H1 (cell line): ENCODE measurements around the gene CTNNA3. TPM values are rescaled to one million over a fixed set of nuclear protein-coding genes. Genes with fewer than 3 reads are reported as not detected.

Source experiments
- CTCF ChIA-PET: fragments of 300-600 bp; sonication (Branson Sonifier 250); formaldehyde crosslinking; loops from one replicate; lab custom pipeline; 2021; ENCODE audit not compliant: partially characterized antibody; lab: Charles Lee
- POLR2A ChIA-PET: fragments of 300-600 bp; sonication (Branson Sonifier 250); formaldehyde crosslinking; loops from one replicate; lab custom pipeline; 2021; ENCODE audit warnings: inconsistent platforms; ENCODE audit not compliant: partially characterized antibody; lab: Charles Lee
- DNase-seq, 2 experiments: peaks; one replicate each; pipeline versions ENCODE4 v3.0.0 to v3.0.0-alpha.2; 2010 to 2022; ENCODE audit warnings: low spot score in 2 of 2, low read depth in 1 of 2, mixed read lengths in 1 of 2
- FAIRE-seq: peaks from 2 replicates; lab custom pipeline; 2011; peaks lifted over from hg19 to GRCh38; lab: Jason Lieb, UNC
- H2AFZ ChIP-seq: 2 replicates; pipeline ENCODE4 v1.8.1; 2012; ENCODE audit warnings: low read length, inconsistent platforms
- H2AK5ac ChIP-seq: 2 replicates; pipeline ENCODE4 v1.6.1; 2013; ENCODE audit warnings: low read depth, low read length
- H2BK120ac ChIP-seq: replicated peaks from 2 replicates; pipeline ENCODE3; 2013; ENCODE audit warnings: low read depth, low read length, inconsistent platforms
- H2BK12ac ChIP-seq: 2 replicates; pipeline ENCODE4 v1.6.1; 2013; ENCODE audit warnings: low read depth, low read length
- H2BK15ac ChIP-seq: 2 replicates; pipeline ENCODE4 v1.6.1; 2013; ENCODE audit warnings: low read length
- H2BK20ac ChIP-seq: 2 replicates; pipeline ENCODE4 v1.6.1; 2013; ENCODE audit warnings: low read length
- H2BK5ac ChIP-seq: 2 replicates; pipeline ENCODE4 v1.6.1; 2013; ENCODE audit warnings: low read depth, low read length
- H3K14ac ChIP-seq: 2 replicates; pipeline ENCODE4 v1.6.1; 2013; ENCODE audit warnings: inconsistent platforms; ENCODE audit not compliant: insufficient read length
- H3K18ac ChIP-seq: 2 replicates; pipeline ENCODE4 v1.6.1; 2013; ENCODE audit warnings: low read length; ENCODE audit errors: extremely low read depth
- H3K23ac ChIP-seq: 2 replicates; pipeline ENCODE4 v1.6.1; 2013; ENCODE audit warnings: inconsistent platforms; ENCODE audit not compliant: insufficient read length
- H3K23me2 ChIP-seq: 2 replicates; pipeline ENCODE4 v1.6.1; 2013; ENCODE audit warnings: low read depth, low read length
- H3K27ac ChIP-seq: 2 replicates; pipeline ENCODE4 v1.6.1; 2011; ENCODE audit warnings: low read depth, low read length, inconsistent platforms
- H3K27me3 ChIP-seq, 4 experiments: replicated peaks in 1 of 4; 1 replicate in 1 of 4; 2 replicates in 3 of 4; pipeline versions ENCODE4 v1.6.1 to v1.8.1; 2011 to 2013; ENCODE audit warnings: low read length in 3 of 4, mild to moderate bottlenecking in 3 of 4, inconsistent platforms in 2 of 4, mixed read lengths in 2 of 4, moderate library complexity in 1 of 4; ENCODE audit not compliant: control insufficient read depth in 3 of 4, insufficient read depth in 3 of 4; ENCODE audit errors: extremely low read depth in 1 of 4
- H3K36me3 ChIP-seq, 4 experiments: 2 replicates each; pipeline versions ENCODE4 v1.6.1 to v1.8.1; 2011 to 2013; ENCODE audit warnings: mild to moderate bottlenecking in 4 of 4, low read length in 3 of 4, moderate library complexity in 2 of 4, control low read depth in 1 of 4, inconsistent platforms in 1 of 4; ENCODE audit not compliant: insufficient read depth in 4 of 4, control insufficient read depth in 2 of 4
- H3K4ac ChIP-seq: replicated peaks from 2 replicates; pipeline ENCODE3; 2013; ENCODE audit warnings: low read length, low read depth, mixed read lengths, inconsistent platforms; ENCODE audit not compliant: insufficient read length
- H3K4me1 ChIP-seq, 4 experiments: replicated peaks in 1 of 4; 1 replicate in 1 of 4; 2 replicates in 3 of 4; pipeline versions ENCODE4 v1.6.1 to v1.8.1; 2011 to 2013; ENCODE audit warnings: low read length in 3 of 4, inconsistent platforms in 2 of 4, mixed read lengths in 1 of 4; ENCODE audit not compliant: insufficient read depth in 4 of 4, control insufficient read depth in 3 of 4
- H3K4me2 ChIP-seq, 2 experiments: 2 replicates each; pipeline versions ENCODE4 v1.6.1 to v1.8.1; 2011 to 2013; ENCODE audit warnings: low read depth in 2 of 2, low read length in 2 of 2, control low read depth in 1 of 2, inconsistent platforms in 1 of 2, mild to moderate bottlenecking in 1 of 2; ENCODE audit not compliant: insufficient read depth in 1 of 2
- H3K4me3 ChIP-seq, 4 experiments: fragments of 200-600, 300-600 bp in 1 of 4; sonication (generic), shearing (Covaris generic), sonication (Bioruptor Twin) in 1 of 4; 2 replicates each; pipeline versions ENCODE4 v1.5.1 to v1.8.1; 2011 to 2016; ENCODE audit warnings: low read length in 4 of 4, low read depth in 3 of 4, control low read depth in 2 of 4, inconsistent platforms in 2 of 4, mild to moderate bottlenecking in 2 of 4, mixed read lengths in 1 of 4, moderate library complexity in 1 of 4; ENCODE audit not compliant: insufficient read depth in 2 of 4; ENCODE audit errors: extremely low read depth in 1 of 4
- H3K56ac ChIP-seq: replicated peaks from 2 replicates; pipeline ENCODE3; 2013; ENCODE audit warnings: low read depth, mild to moderate bottlenecking, mixed read lengths, low read length, inconsistent platforms; ENCODE audit not compliant: insufficient read length
- H3K79me1 ChIP-seq: 2 replicates; pipeline ENCODE4 v1.6.1; 2013; ENCODE audit warnings: low read depth, low read length, control low read depth
- H3K79me2 ChIP-seq, 2 experiments: 2 replicates each; pipeline versions ENCODE4 v1.6.1 to v1.8.1; 2012 to 2013; ENCODE audit warnings: low read length in 2 of 2, mild to moderate bottlenecking in 2 of 2, inconsistent platforms in 1 of 2; ENCODE audit not compliant: insufficient read depth in 2 of 2, control insufficient read depth in 1 of 2
- H3K9ac ChIP-seq, 4 experiments: replicated peaks in 1 of 4; 1 replicate in 1 of 4; 2 replicates in 3 of 4; pipeline versions ENCODE4 v1.6.1 to v1.8.1; 2011 to 2013; ENCODE audit warnings: low read depth in 3 of 4, low read length in 3 of 4, control low read depth in 2 of 4, mild to moderate bottlenecking in 2 of 4, moderate library complexity in 2 of 4, inconsistent platforms in 1 of 4; ENCODE audit errors: extremely low read depth in 1 of 4
- H3K9me3 ChIP-seq, 2 experiments: 2 replicates each; pipeline versions ENCODE4 v1.6.1 to v1.8.1; 2012 to 2013; ENCODE audit warnings: mild to moderate bottlenecking in 2 of 2, moderate library complexity in 2 of 2, control low read depth in 1 of 2, inconsistent platforms in 1 of 2, low read depth in 1 of 2, low read length in 1 of 2, mixed read lengths in 1 of 2; ENCODE audit not compliant: insufficient read depth in 2 of 2
- H4K20me1 ChIP-seq, 2 experiments: replicated peaks in 1 of 2; 2 replicates each; pipeline versions ENCODE3 to v1.8.1; 2011 to 2013; ENCODE audit warnings: inconsistent platforms in 2 of 2, low read length in 2 of 2, mild to moderate bottlenecking in 1 of 2; ENCODE audit not compliant: insufficient read depth in 2 of 2, control insufficient read depth in 1 of 2
- H4K5ac ChIP-seq: 2 replicates; pipeline ENCODE4 v1.6.1; 2013; ENCODE audit warnings: low read length, low read depth, mixed read lengths, inconsistent platforms; ENCODE audit not compliant: insufficient read length
- H4K8ac ChIP-seq: 2 replicates; pipeline ENCODE4 v1.8.0; 2013; ENCODE audit warnings: mild to moderate bottlenecking, moderate library complexity, low read length, inconsistent platforms; ENCODE audit not compliant: insufficient read depth; ENCODE audit errors: extremely low read depth
- H4K91ac ChIP-seq: replicated peaks from 2 replicates; pipeline ENCODE3; 2013; ENCODE audit warnings: low read length, mixed read lengths, inconsistent platforms; ENCODE audit not compliant: insufficient read length
- BCL11A ChIP-seq, 2 experiments: IDR thresholded peaks; one replicate each; pipeline ENCODE4 v1.6.1; 2011; ENCODE audit warnings: low read depth in 2 of 2, low read length in 2 of 2, mild to moderate bottlenecking in 2 of 2
- CBX5 ChIP-seq: fragments of 300-800, 300-1000 bp; sonication (generic); IDR thresholded peaks from 2 replicates; pipeline ENCODE4 v1.7.1; 2016; ENCODE audit warnings: antibody characterized with exemption, low read length, low read depth
- CHD1 ChIP-seq: IDR thresholded peaks from 2 replicates; pipeline ENCODE4 v1.6.1; 2012; ENCODE audit warnings: low read depth, low read length, improper control_type of control experiment
- EGR1 ChIP-seq: IDR thresholded peaks from 2 replicates; pipeline ENCODE4 v1.6.1; 2011; ENCODE audit warnings: low read depth, low read length, borderline replicate concordance
- EP300 ChIP-seq, 2 experiments: IDR thresholded peaks; 1 replicate in 1 of 2; 2 replicates in 1 of 2; pipeline ENCODE4 v1.6.1; 2011 to 2012; ENCODE audit warnings: low read depth in 2 of 2, low read length in 2 of 2, mild to moderate bottlenecking in 2 of 2, borderline replicate concordance in 1 of 2, inconsistent platforms in 1 of 2, moderate library complexity in 1 of 2
- EZH2 ChIP-seq: fragments of 200-600 bp; sonication (generic); IDR thresholded peaks from 2 replicates; pipeline ENCODE4 v1.7.1; 2012; ENCODE audit warnings: low read depth, mild to moderate bottlenecking, moderate library complexity, low read length, inconsistent platforms; ENCODE audit not compliant: severe bottlenecking
- GTF2F1 ChIP-seq: IDR thresholded peaks from 2 replicates; pipeline ENCODE4 v1.6.1; 2012; ENCODE audit warnings: low read depth, low read length, improper control_type of control experiment, borderline replicate concordance
- HDAC6 ChIP-seq: IDR thresholded peaks from one replicate; pipeline ENCODE4 v1.7.1; 2012; ENCODE audit warnings: low read depth, mild to moderate bottlenecking, inconsistent platforms, low read length, moderate library complexity
- JUN ChIP-seq: IDR thresholded peaks from 2 replicates; pipeline ENCODE4 v1.6.1; 2011; ENCODE audit warnings: low read depth, mild to moderate bottlenecking, improper control_type of control experiment, low read length
- KDM5A ChIP-seq: fragments of 200-600 bp; IDR thresholded peaks from 2 replicates; pipeline ENCODE4 v1.7.1; 2012; ENCODE audit warnings: mild to moderate bottlenecking, low read length, inconsistent platforms, mixed read lengths
- POLR2AphosphoS5 ChIP-seq: IDR thresholded peaks from 2 replicates; pipeline ENCODE4 v1.6.1; 2011; ENCODE audit warnings: low read depth, low read length
- POU5F1 ChIP-seq: IDR thresholded peaks from 2 replicates; pipeline ENCODE4 v1.6.1; 2011; ENCODE audit warnings: low read depth, mild to moderate bottlenecking, low read length, moderate library complexity
- RFX5 ChIP-seq: IDR thresholded peaks from 2 replicates; pipeline ENCODE4 v1.6.1; 2011; ENCODE audit warnings: low read depth, low read length, improper control_type of control experiment, borderline replicate concordance
- TBP ChIP-seq: IDR thresholded peaks from 2 replicates; pipeline ENCODE4 v1.6.1; 2011; ENCODE audit warnings: low read depth, low read length, improper control_type of control experiment
- USF2 ChIP-seq: IDR thresholded peaks from 2 replicates; pipeline ENCODE4 v1.6.1; 2011; ENCODE audit warnings: low read length, improper control_type of control experiment
- polyA plus RNA-seq, 7 experiments: library from polyadenylated mRNA; depleted of rRNA in 3 of 7; stranded (reverse) in 5 of 7; unstranded in 2 of 7; fragments of >200 nt in 5 of 7; fragments of 200-250 nt in 2 of 7; gene quantifications; 1 replicate in 5 of 7; 2 replicates in 1 of 7; 4 replicates in 1 of 7; pipeline versions ENCODE4 v1.2.1 to v1.2.3, GENCODE V29; 2011 to 2013; ENCODE audit warnings: missing spikeins in 2 of 7, mixed read lengths in 2 of 7
- total RNA-seq: library from RNA; stranded (reverse); fragmentation: NEBNext Ultra II Directional; extraction: Animal tissue kit (Norgen Biotek cat#: 25700); gene quantifications from 2 replicates; pipeline ENCODE4 v1.2.1, GENCODE V29; 2021

The CTNNA3 gene
- total and polyA plus RNA-seq, 2 of the 8 experiments (the other 6 are each of a cell fraction or from before 2014, with no cell fraction given) = 1.3 to 1.5 TPM

DNA sequence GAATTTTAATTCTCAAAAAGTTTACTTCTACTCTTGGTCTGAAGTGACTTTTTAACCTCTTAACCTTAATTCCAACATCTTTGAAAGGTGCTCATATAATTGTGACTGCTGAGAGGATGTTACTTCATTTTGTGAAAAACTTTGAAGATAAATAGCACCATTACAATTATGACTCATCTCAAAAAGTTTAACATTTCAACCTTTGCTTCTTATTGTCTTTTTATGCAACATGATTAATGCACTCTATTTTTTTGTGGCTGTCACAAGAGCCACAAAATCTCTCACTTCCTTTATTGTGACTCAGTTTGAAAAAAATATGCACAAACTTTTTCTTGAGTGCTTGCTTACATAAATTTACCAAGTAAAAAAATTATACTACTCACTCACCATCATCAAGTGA is 387.1 kb downstream of the CTNNA3 start:
- CTCF ChIA-PET = interaction anchor here (0.8 to 1.8 kb wide), 3 partner anchors 18 to 388 kb away, joined by 3 to 5 read pairs (median 3); no protein-coding TSS in a partner anchor
- POLR2A ChIA-PET = no interaction called here
- TF ChIP-seq JUN (no peak), GTF2F1 (no peak), TBP (no peak), RFX5 (no peak), KDM5A (no peak), BCL11A (IDR thresholded peaks at IDR 0.05; ENCODE audit: low read depth in 2 of 2, low read length in 2 of 2) (no peak), CHD1 (no peak), EZH2 (no peak), EP300 (IDR thresholded peaks at IDR 0.05; ENCODE audit: borderline replicate concordance in 1 of 2, low read depth in 2 of 2, low read length in 2 of 2) (no peak), USF2 (no peak), HDAC6 (no peak), POU5F1 (no peak), POLR2AphosphoS5 (no peak), EGR1 (no peak), CBX5 (no peak)

More for the DNA sequence above, 387.1 kb downstream of the CTNNA3 start:
- Histone ChIP-seq H3K9me3 (0 out of 4 replicates have a peak, but pooled peaks cover 0 to 4% of the 10 kb centered on the region in 2 experiments), H3K36me3 (no peaks in the 10 kb centered on the region), H2BK20ac (no peak overlapping the region), H3K14ac (no peak overlapping the region), H4K20me1 (no peaks in the 10 kb centered on the region), H3K23me2 (peaks cover 2% of the 10 kb centered on the region; the same call in 1 of the 2 replicates), H3K79me1 (no peaks in the 10 kb centered on the region), H3K4me2 (no peak overlapping the region), H3K4me1 (no peaks in the 10 kb centered on the region), H2BK120ac (no peak overlapping the region), H2BK15ac (no peak overlapping the region), H4K91ac (no peak overlapping the region), H3K4me3 (no peak overlapping the region), H3K79me2 (no peaks in the 10 kb centered on the region), H4K5ac (no peak overlapping the region), H2AFZ (no peak overlapping the region), H2AK5ac (no peak overlapping the region), H2BK5ac (no peak overlapping the region), H3K9ac (no peak overlapping the region), H3K4ac (no peak overlapping the region), H3K27me3 (peaks cover 0 to 1% (median 0%) of the 10 kb centered on the region in 4 experiments; a peak in 1 of 7 replicates), H3K56ac (no peak overlapping the region), H3K18ac (no peak overlapping the region), H2BK12ac (no peak overlapping the region), H3K27ac (no peak overlapping the region), H4K8ac (no peak overlapping the region), H3K23ac (no peak overlapping the region)
- FAIRE-seq = no peak
- no peak for DNase-seq
